Measurements from ENCODE around the gene HSF5.
A peak's percentile ranks its signal among the peaks of the same experiment; 100 is the strongest.

The HSF5 gene

GRCh38 chr17:58383892-58384462, 104.2 kb downstream of the HSF5 start:
- no peak for TF ChIP-seq CTCF (IDR thresholded peaks at IDR 0.05; ENCODE audit: poor library complexity, severe bottlenecking)
- no peak overlapping the region for H3K4me3 ChIP-seq (ENCODE audit: severe bottlenecking)
- no peaks in the 10 kb centered on the region for H3K27me3 ChIP-seq (ENCODE audit: insufficient read depth, poor library complexity, severe bottlenecking)
- no peaks in the 10 kb centered on the region for H3K36me3 ChIP-seq (ENCODE audit: low read depth)
- DNase-seq (ENCODE audit: low spot score) (no peak), ATAC-seq (ENCODE audit: low read depth) (peak; percentile 27; the same call in 1 of the 3 replicates)
- H3K9me3 ChIP-seq (ENCODE audit: severe bottlenecking): no peaks in the 10 kb centered on the region
- H3K4me1 ChIP-seq (ENCODE audit: insufficient read depth, poor library complexity, severe bottlenecking): peaks cover 17% of the 10 kb centered on the region
- no peak overlapping the region for H3K27ac ChIP-seq (ENCODE audit: poor library complexity, severe bottlenecking)

- Histone ChIP-seq H3K4me3 (ENCODE audit: severe bottlenecking) (no peak overlapping the region), H3K36me3 (ENCODE audit: low read depth) (no peaks in the 10 kb centered on the region), H3K4me1 (ENCODE audit: insufficient read depth, poor library complexity, severe bottlenecking) (peaks cover 8% of the 10 kb centered on the region), H3K27ac (ENCODE audit: poor library complexity, severe bottlenecking) (no peak overlapping the region), H3K27me3 (ENCODE audit: insufficient read depth, poor library complexity, severe bottlenecking) (no peaks in the 10 kb centered on the region), H3K9me3 (ENCODE audit: severe bottlenecking) (no peaks in the 10 kb centered on the region)
- DNase-seq (ENCODE audit: low spot score) (no peak), ATAC-seq (ENCODE audit: low read depth) (no peak)
- TF ChIP-seq CTCF (IDR thresholded peaks at IDR 0.05; ENCODE audit: poor library complexity, severe bottlenecking): no peak
Observed at GRCh38 chr17:58382872-58383242, 105.4 kb downstream of the HSF5 start.

GRCh38 chr17:58382108-58382871, 105.9 kb downstream of the HSF5 start:
- Histone ChIP-seq H3K36me3 (ENCODE audit: low read depth) (no peaks in the 10 kb centered on the region), H3K9me3 (ENCODE audit: severe bottlenecking) (no peaks in the 10 kb centered on the region), H3K27ac (ENCODE audit: poor library complexity, severe bottlenecking) (no peak overlapping the region), H3K4me1 (ENCODE audit: insufficient read depth, poor library complexity, severe bottlenecking) (peaks cover 7% of the 10 kb centered on the region), H3K27me3 (ENCODE audit: insufficient read depth, poor library complexity, severe bottlenecking) (no peaks in the 10 kb centered on the region), H3K4me3 (ENCODE audit: severe bottlenecking) (no peak overlapping the region)
- TF ChIP-seq CTCF (IDR thresholded peaks at IDR 0.05; ENCODE audit: poor library complexity, severe bottlenecking): no peak
- DNase-seq (ENCODE audit: low spot score) (no peak), ATAC-seq (ENCODE audit: low read depth) (no peak)

GRCh38 chr17:58381124-58382035, 106.8 kb downstream of the HSF5 start:
- Histone ChIP-seq H3K4me3 (ENCODE audit: severe bottlenecking) (no peak overlapping the region), H3K36me3 (ENCODE audit: low read depth) (no peaks in the 10 kb centered on the region), H3K4me1 (ENCODE audit: insufficient read depth, poor library complexity, severe bottlenecking) (peaks cover 7% of the 10 kb centered on the region), H3K9me3 (ENCODE audit: severe bottlenecking) (no peaks in the 10 kb centered on the region), H3K27ac (ENCODE audit: poor library complexity, severe bottlenecking) (no peak overlapping the region), H3K27me3 (ENCODE audit: insufficient read depth, poor library complexity, severe bottlenecking) (no peaks in the 10 kb centered on the region)
- DNase-seq (ENCODE audit: low spot score) (no peak), ATAC-seq (ENCODE audit: low read depth) (no peak)
- TF ChIP-seq CTCF (IDR thresholded peaks at IDR 0.05; ENCODE audit: poor library complexity, severe bottlenecking): no peak

Measured in RWPE2 (cell line).